HEK293 (cell line): ENCODE data around the gene LCNL1.
A peak's percentile ranks its signal among the peaks of the same experiment; 100 is the strongest.

Source experiments
- ATF2 ChIP-seq: fragments of 450-650 bp; formaldehyde crosslinking; IDR thresholded peaks from 2 replicates; pipeline ENCODE4 v1.5.1; 2016; ENCODE audit warnings: missing biosample characterization, missing genetic modification characterization, low read depth
- GLIS2 ChIP-seq: fragments of 450-650 bp; formaldehyde crosslinking; IDR thresholded peaks from 2 replicates; pipeline ENCODE4 v1.5.1; 2016; ENCODE audit warnings: missing biosample characterization, missing genetic modification characterization
- HIC1 ChIP-seq: fragments of 450-650 bp; formaldehyde crosslinking; IDR thresholded peaks from 2 replicates; pipeline ENCODE4 v1.5.1; 2016; ENCODE audit warnings: missing biosample characterization, missing genetic modification characterization
- HOXA7 ChIP-seq: sonication (generic); formaldehyde crosslinking; IDR thresholded peaks from 2 replicates; pipeline ENCODE4 v1.8.1; 2022; ENCODE audit warnings: missing genetic modification reagents, borderline replicate concordance
- IKZF3 ChIP-seq: fragments of 450-650 bp; IDR thresholded peaks from 2 replicates; pipeline ENCODE4 v1.5.0; 2018; ENCODE audit warnings: missing biosample characterization, mild to moderate bottlenecking, missing genetic modification characterization, moderate library complexity
- KLF16 ChIP-seq: fragments of 450-650 bp; formaldehyde crosslinking; IDR thresholded peaks from 2 replicates; pipeline ENCODE4 v1.5.1; 2017; ENCODE audit warnings: missing biosample characterization, missing genetic modification characterization
- KLF8 ChIP-seq: fragments of 450-650 bp; formaldehyde crosslinking; IDR thresholded peaks from 2 replicates; pipeline ENCODE4 v1.5.1; 2016; ENCODE audit warnings: missing biosample characterization, missing genetic modification characterization
- PATZ1 ChIP-seq: fragments of 450-650 bp; formaldehyde crosslinking; IDR thresholded peaks from 2 replicates; pipeline ENCODE4 v1.5.1; 2016; ENCODE audit warnings: missing biosample characterization, missing genetic modification characterization
- SP7 ChIP-seq: fragments of 450-650 bp; formaldehyde crosslinking; IDR thresholded peaks from 2 replicates; pipeline ENCODE4 v1.5.1; 2016; ENCODE audit warnings: missing biosample characterization, missing genetic modification characterization
- TCF7L2 ChIP-seq: IDR thresholded peaks from 2 replicates; pipeline ENCODE4 v1.6.1; 2011; ENCODE audit warnings: low read depth, mild to moderate bottlenecking, inconsistent platforms, low read length, moderate library complexity, borderline replicate concordance
- YY1 ChIP-seq: fragments of 450-650 bp; formaldehyde crosslinking; IDR thresholded peaks from 2 replicates; pipeline ENCODE4 v1.5.1; 2018; ENCODE audit warnings: missing biosample characterization, missing genetic modification characterization
- ZBTB10 ChIP-seq: fragments of 450-650 bp; formaldehyde crosslinking; IDR thresholded peaks from 2 replicates; pipeline ENCODE4 v1.5.1; 2016; ENCODE audit warnings: missing biosample characterization, missing genetic modification characterization
- ZBTB26 ChIP-seq: fragments of 450-650 bp; formaldehyde crosslinking; optimal IDR thresholded peaks from 2 replicates; pipeline ENCODE3; 2016; ENCODE audit warnings: missing biosample characterization, mild to moderate bottlenecking, missing genetic modification characterization
- ZBTB7A ChIP-seq: fragments of 450-650 bp; formaldehyde crosslinking; IDR thresholded peaks from 2 replicates; pipeline ENCODE4 v1.5.1; 2016; ENCODE audit warnings: low read depth, missing biosample characterization, missing genetic modification characterization
- ZFHX2 ChIP-seq: fragments of 450-650 bp; formaldehyde crosslinking; conservative IDR thresholded peaks from 2 replicates; pipeline ENCODE4 v1.5.1; 2016; ENCODE audit warnings: missing biosample characterization, missing genetic modification characterization
- ZFP41 ChIP-seq: fragments of 450-650 bp; formaldehyde crosslinking; IDR thresholded peaks from 2 replicates; pipeline ENCODE4 v1.5.1; 2016; ENCODE audit warnings: missing biosample characterization, missing genetic modification characterization, borderline replicate concordance
- ZIC2 ChIP-seq: fragments of 450-650 bp; formaldehyde crosslinking; IDR thresholded peaks from 2 replicates; pipeline ENCODE4 v1.5.1; 2016; ENCODE audit warnings: missing biosample characterization, missing genetic modification characterization
- ZNF133 ChIP-seq: fragments of 450-650 bp; formaldehyde crosslinking; IDR thresholded peaks from 2 replicates; pipeline ENCODE4 v1.5.1; 2016; ENCODE audit warnings: missing biosample characterization, missing genetic modification characterization
- ZNF169 ChIP-seq: fragments of 450-650 bp; formaldehyde crosslinking; IDR thresholded peaks from 2 replicates; pipeline ENCODE4 v1.5.1; 2016; ENCODE audit warnings: missing biosample characterization, missing genetic modification characterization
- ZNF184 ChIP-seq: fragments of 450-650 bp; IDR thresholded peaks from 2 replicates; pipeline ENCODE4 v1.5.1; 2018; ENCODE audit warnings: missing biosample characterization, mild to moderate bottlenecking, missing genetic modification characterization
- ZNF341 ChIP-seq: fragments of 450-650 bp; formaldehyde crosslinking; IDR thresholded peaks from 2 replicates; pipeline ENCODE4; 2016; ENCODE audit warnings: low read depth, missing biosample characterization, missing genetic modification characterization
- ZNF501 ChIP-seq: fragments of 450-650 bp; formaldehyde crosslinking; IDR thresholded peaks from 2 replicates; pipeline ENCODE4 v1.5.1; 2016; ENCODE audit warnings: missing biosample characterization, missing genetic modification characterization
- ZNF626 ChIP-seq: fragments of 450-650 bp; sonication (Bioruptor Pico); formaldehyde crosslinking; IDR thresholded peaks from 2 replicates; pipeline ENCODE4 v1.5.1; 2018; ENCODE audit warnings: missing biosample characterization, missing genetic modification characterization, inconsistent platforms
- ZNF658 ChIP-seq: fragments of 450-650 bp; formaldehyde crosslinking; IDR thresholded peaks from 2 replicates; pipeline ENCODE4; 2016; ENCODE audit warnings: missing biosample characterization, missing genetic modification characterization
- ZNF664 ChIP-seq: fragments of 450-650 bp; formaldehyde crosslinking; IDR thresholded peaks from 2 replicates; pipeline ENCODE4 v1.5.1; 2016; ENCODE audit warnings: missing biosample characterization, missing genetic modification characterization
- ZNF670 ChIP-seq: fragments of 450-650 bp; formaldehyde crosslinking; IDR thresholded peaks from 2 replicates; pipeline ENCODE4 v1.5.1; 2016; ENCODE audit warnings: missing biosample characterization, missing genetic modification characterization, low read depth

Gene LCNL1

GRCh38 chr9:137027369-137028262 is 44.8 kb downstream of the LCNL1 start, which contains the start of gene ABCA2 (continued):
- TF ChIP-seq ZNF169 (no peak), YY1 (tag by site-specific recombination) (no peak), ZNF184 (no peak), IKZF3 (tag by site-specific recombination) (no peak), PATZ1 (tag by site-specific recombination) (0 out of 2 replicates have a peak, but pooled peaks have one; percentile 44), SP7 (tag by site-specific recombination) (no peak), ZNF658 (no peak), ZIC2 (0 out of 2 replicates have a peak, but pooled peaks have one; percentile 7), ZNF501 (tag by site-specific recombination) (no peak), ZBTB7A (tag by site-specific recombination) (peak; percentile 57; the same call in 1 of the 2 replicates), TCF7L2 (no peak), KLF16 (tag by site-specific recombination) (no peak), KLF8 (tag by site-specific recombination) (peak; percentile 45; the same call in 1 of the 2 replicates), ATF2 (tag by site-specific recombination) (no peak), ZNF133 (tag by site-specific recombination) (no peak), ZFHX2 (0 out of 2 replicates have a peak, but pooled peaks have one; percentile 19), ZBTB10 (tag by site-specific recombination) (no peak), HOXA7 (CRISPR knock-in tag) (no peak), GLIS2 (tag by site-specific recombination) (peak; percentile 72), ZNF341 (0 out of 2 replicates have a peak, but pooled peaks have one; percentile 10), ZNF670 (no peak), ZBTB26 (tag by site-specific recombination) (peak; percentile 52), ZNF626 (no peak), ZNF664 (tag by site-specific recombination) (no peak), ZFP41 (tag by site-specific recombination) (no peak), HIC1 (peak; percentile 36; the same call in 1 of the 2 replicates)
